ENCODE results near the gene UMODL1. TPM values are rescaled to one million over a fixed set of nuclear protein-coding genes. Genes with fewer than 3 reads are reported as not detected.

The UMODL1 gene
- total and polyA plus RNA-seq, 2 experiments from 2014 or later, result 0.15 to 0.47 TPM

DNA sequence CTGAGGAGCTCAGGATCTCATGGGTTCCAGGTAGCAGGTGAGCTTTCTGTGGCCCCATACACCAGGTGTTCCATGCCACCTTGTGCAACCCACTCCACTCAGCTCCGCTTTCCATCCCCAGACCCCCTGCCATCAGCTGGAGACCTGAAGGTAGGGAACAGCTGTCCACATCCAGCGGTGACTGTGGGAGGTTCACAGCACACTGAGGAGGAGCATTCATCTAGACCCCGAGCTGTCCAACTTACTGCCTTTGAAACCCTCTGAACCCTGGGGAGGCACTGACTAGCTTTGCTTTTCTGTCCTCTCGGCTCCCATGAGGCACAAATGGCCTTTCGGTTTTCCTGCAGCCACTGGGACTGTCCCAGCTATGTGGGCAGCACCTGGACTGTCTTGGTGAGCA, 119.9 kb downstream of the UMODL1 start:
- no peaks in the 10 kb centered on the region for H3K27me3 ChIP-seq
- H3K4me2 ChIP-seq, result no peak overlapping the region
- no peaks in the 10 kb centered on the region for H3K36me3 ChIP-seq (replicated peaks; ENCODE audit: insufficient read depth, low read depth)
- no peak overlapping the region for H3K27ac ChIP-seq
- no peak overlapping the region for H2AFZ ChIP-seq
- H3K4me1 ChIP-seq (ENCODE audit: insufficient read depth), result no peaks in the 10 kb centered on the region
- H3K9me3 ChIP-seq (ENCODE audit: low read depth), result no peaks in the 10 kb centered on the region
- no peak overlapping the region for H3K4me3 ChIP-seq
- no peak for DNase-seq (ENCODE audit: low spot score)
- WGBS (ENCODE audit: low lambda C conversion rate, missing lambda C conversion rate), result 92% methylated on average over 5 of the region's 5 CpGs
- TF ChIP-seq, protein P1, sequence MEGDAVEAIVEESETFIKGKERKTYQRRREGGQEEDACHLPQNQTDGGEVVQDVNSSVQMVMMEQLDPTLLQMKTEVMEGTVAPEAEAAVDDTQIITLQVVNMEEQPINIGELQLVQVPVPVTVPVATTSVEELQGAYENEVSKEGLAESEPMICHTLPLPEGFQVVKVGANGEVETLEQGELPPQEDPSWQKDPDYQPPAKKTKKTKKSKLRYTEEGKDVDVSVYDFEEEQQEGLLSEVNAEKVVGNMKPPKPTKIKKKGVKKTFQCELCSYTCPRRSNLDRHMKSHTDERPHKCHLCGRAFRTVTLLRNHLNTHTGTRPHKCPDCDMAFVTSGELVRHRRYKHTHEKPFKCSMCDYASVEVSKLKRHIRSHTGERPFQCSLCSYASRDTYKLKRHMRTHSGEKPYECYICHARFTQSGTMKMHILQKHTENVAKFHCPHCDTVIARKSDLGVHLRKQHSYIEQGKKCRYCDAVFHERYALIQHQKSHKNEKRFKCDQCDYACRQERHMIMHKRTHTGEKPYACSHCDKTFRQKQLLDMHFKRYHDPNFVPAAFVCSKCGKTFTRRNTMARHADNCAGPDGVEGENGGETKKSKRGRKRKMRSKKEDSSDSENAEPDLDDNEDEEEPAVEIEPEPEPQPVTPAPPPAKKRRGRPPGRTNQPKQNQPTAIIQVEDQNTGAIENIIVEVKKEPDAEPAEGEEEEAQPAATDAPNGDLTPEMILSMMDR (IDR thresholded peaks at IDR 0.05; ENCODE audit: poor library complexity), result no peak
- no peak for TF ChIP-seq EZH2phosphoT487 (IDR thresholded peaks at IDR 0.05; ENCODE audit: low read depth, severe bottlenecking, unreplicated experiment)
- no peak for TF ChIP-seq EZH2 (IDR thresholded peaks at IDR 0.05; ENCODE audit: borderline replicate concordance)
- H4K20me1 ChIP-seq (ENCODE audit: insufficient read depth, poor library complexity, severe bottlenecking), result no peaks in the 10 kb centered on the region
- no peaks in the 10 kb centered on the region for H3K79me2 ChIP-seq
- H3K9me2 ChIP-seq (replicated peaks; ENCODE audit: insufficient read depth), result no peaks in the 10 kb centered on the region

DNA sequence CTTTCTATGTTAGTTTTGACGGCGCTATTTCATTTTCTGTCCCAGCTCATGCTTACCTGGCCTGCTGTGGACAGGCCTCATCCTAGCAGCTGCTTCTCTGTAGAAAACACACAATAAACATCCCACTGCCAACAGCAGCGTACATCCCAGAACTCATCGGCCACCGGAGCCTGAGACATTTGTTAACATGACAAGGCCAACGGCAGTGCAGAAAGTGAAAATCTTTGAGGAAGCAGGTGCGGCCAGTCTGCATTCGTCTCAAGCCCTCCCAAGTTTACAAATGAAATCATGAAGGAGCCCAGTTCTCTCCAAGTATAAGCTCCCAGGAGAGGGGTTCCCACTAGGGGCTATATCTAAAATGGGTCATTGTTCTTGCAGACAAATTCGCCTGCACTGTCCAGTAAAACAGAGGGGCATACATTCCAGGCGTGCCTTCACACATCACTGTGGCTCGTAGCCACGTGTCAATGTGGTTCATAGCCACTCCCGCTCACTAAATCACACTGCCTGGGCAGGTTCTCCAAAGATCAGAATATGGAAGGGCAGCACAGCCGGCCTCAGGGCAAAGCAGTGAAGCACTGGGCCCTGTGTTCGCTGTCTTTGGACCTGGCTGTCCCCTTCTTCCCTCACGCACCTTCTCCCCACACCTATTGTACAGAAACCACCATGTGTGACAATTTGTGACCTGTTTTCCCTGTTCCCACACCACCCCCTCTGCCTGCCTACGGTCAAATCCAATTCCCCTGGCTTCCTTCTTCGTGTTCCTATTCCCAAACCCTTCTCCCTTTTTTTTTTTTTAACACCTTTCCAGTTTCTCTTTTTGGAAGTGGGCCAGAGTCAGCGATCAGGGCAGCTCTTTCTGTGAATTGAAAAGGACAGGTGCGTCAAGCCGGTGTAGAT, 120.8 kb downstream of the UMODL1 start:
- 74% methylated on average over 21 of the region's 21 CpGs for WGBS (ENCODE audit: low lambda C conversion rate, missing lambda C conversion rate)
- no peak for DNase-seq (ENCODE audit: low spot score)
- Histone ChIP-seq H3K9me3 (ENCODE audit: low read depth) (no peaks in the 10 kb centered on the region), H4K20me1 (ENCODE audit: insufficient read depth, poor library complexity, severe bottlenecking) (no peaks in the 10 kb centered on the region), H3K4me1 (ENCODE audit: insufficient read depth) (no peaks in the 10 kb centered on the region), H3K79me2 (no peaks in the 10 kb centered on the region), H3K36me3 (replicated peaks; ENCODE audit: insufficient read depth, low read depth) (no peaks in the 10 kb centered on the region), H3K9me2 (replicated peaks; ENCODE audit: insufficient read depth) (no peaks in the 10 kb centered on the region), H3K4me3 (no peak overlapping the region), H3K27ac (no peak overlapping the region), H2AFZ (no peak overlapping the region), H3K27me3 (no peaks in the 10 kb centered on the region), H3K4me2 (no peak overlapping the region)
- TF ChIP-seq EZH2 (IDR thresholded peaks at IDR 0.05; ENCODE audit: borderline replicate concordance), result no peak
- no peak for TF ChIP-seq EZH2phosphoT487 (IDR thresholded peaks at IDR 0.05; ENCODE audit: low read depth, severe bottlenecking, unreplicated experiment)
- TF ChIP-seq, protein P1 (IDR thresholded peaks at IDR 0.05; ENCODE audit: poor library complexity), result no peak

Other genes starting within 250 kb of the UMODL1 start
- gene PRDM15, start 192.0 kb upstream of the UMODL1 start, total RNA-seq, result 3.1 and 4.7 TPM in 2 replicates
- gene PRDM15, start 192.0 kb upstream of the UMODL1 start, polyA plus RNA-seq, result 2.5 and 3.0 TPM in 2 replicates
- 8.6 and 13.9 TPM in 2 replicates for gene C2CD2, start 117.3 kb upstream of the UMODL1 start, total RNA-seq
- gene C2CD2, start 117.3 kb upstream of the UMODL1 start, polyA plus RNA-seq, result 6.4 and 7.3 TPM in 2 replicates
- 13.8 and 21.5 TPM in 2 replicates for gene ZBTB21, start 61.0 kb upstream of the UMODL1 start, total RNA-seq
- gene ZBTB21, start 61.0 kb upstream of the UMODL1 start, polyA plus RNA-seq, result 6.0 and 8.1 TPM in 2 replicates
- 7.2 and 10.7 TPM in 2 replicates for gene ABCG1, start 147.8 kb downstream of the UMODL1 start, total RNA-seq
- gene ABCG1, start 147.8 kb downstream of the UMODL1 start, polyA plus RNA-seq, result 8.4 and 14.0 TPM in 2 replicates
- gene TFF3, start 244.1 kb downstream of the UMODL1 start, total RNA-seq, result 84.4 and 92.0 TPM in 2 replicates
- 589 and 696 TPM in 2 replicates for gene TFF3, start 244.1 kb downstream of the UMODL1 start, polyA plus RNA-seq